IMR-90 (cell line): ENCODE data around the gene NPL. TPM values are rescaled to one million over a fixed set of nuclear protein-coding genes. Genes with fewer than 3 reads are reported as not detected.

Source experiments
- ATAC-seq: fragments of 200-7000 bp; cut with Tn5 transposase; 2 replicates; pipeline ENCODE4 v1.9.1; 2020; ENCODE audit warnings: low read depth, mild to moderate bottlenecking, moderate library complexity
- BruUV-seq: library from RNA; stranded (reverse); fragments of 400-500 nt; replicated peaks from 2 replicates; lab custom pipeline; 2021; lab: Mats Ljungman, UMichigan
- CTCF ChIA-PET: fragments of 300-600 bp; formaldehyde crosslinking; extraction: SDS; loops from one replicate; lab custom pipeline; 2021; ENCODE audit warnings: antibody characterized with exemption; lab: Yijun Ruan, JAX
- POLR2A ChIA-PET: fragments of 300-600 bp; sonication (Branson Sonifier 250); formaldehyde crosslinking; loops from one replicate; lab custom pipeline; 2022; ENCODE audit warnings: antibody characterized with exemption; ENCODE audit not compliant: unreplicated experiment; lab: Charles Lee
- DNase-seq: peaks from one replicate; pipeline ENCODE4 v3.0.0; 2013
- H2AFZ ChIP-seq: replicated peaks from 2 replicates; pipeline ENCODE3; 2013; ENCODE audit warnings: low read length, mild to moderate bottlenecking; ENCODE audit not compliant: poor library complexity
- H2AK5ac ChIP-seq: 2 replicates; pipeline ENCODE4 v1.6.1; 2013; ENCODE audit warnings: low read depth, low read length, inconsistent platforms
- H2AK9ac ChIP-seq: replicated peaks from 2 replicates; pipeline ENCODE3; 2013; ENCODE audit warnings: mild to moderate bottlenecking, low read depth, low read length, moderate library complexity; ENCODE audit not compliant: poor library complexity
- H2BK120ac ChIP-seq: 2 replicates; pipeline ENCODE4 v1.6.1; 2013; ENCODE audit warnings: low read depth, low read length, inconsistent platforms
- H2BK15ac ChIP-seq: 3 replicates; pipeline ENCODE4 v1.6.1; 2013; ENCODE audit warnings: low read depth, low read length, inconsistent platforms
- H2BK20ac ChIP-seq: 2 replicates; pipeline ENCODE4 v1.6.1; 2013; ENCODE audit warnings: low read depth, mild to moderate bottlenecking, inconsistent platforms, low read length, moderate library complexity
- H2BK5ac ChIP-seq: 2 replicates; pipeline ENCODE4 v1.6.1; 2013; ENCODE audit warnings: mild to moderate bottlenecking, low read depth, low read length, inconsistent platforms; ENCODE audit not compliant: poor library complexity, severe bottlenecking
- H3K14ac ChIP-seq: replicated peaks from 2 replicates; pipeline ENCODE4 v1.6.1; 2013; ENCODE audit warnings: low read depth, low read length, inconsistent platforms
- H3K18ac ChIP-seq: 2 replicates; pipeline ENCODE4 v1.6.1; 2013; ENCODE audit warnings: low read depth, low read length, control low read depth
- H3K23ac ChIP-seq: 2 replicates; pipeline ENCODE4 v1.6.1; 2013; ENCODE audit warnings: low read depth, low read length, inconsistent platforms
- H3K27ac ChIP-seq: 2 replicates; pipeline ENCODE4 v1.5.1; 2013; ENCODE audit warnings: mild to moderate bottlenecking, control low read depth, low read length; ENCODE audit not compliant: insufficient read depth
- H3K27me3 ChIP-seq: 2 replicates; pipeline ENCODE4 v1.6.1; 2013; ENCODE audit warnings: low read length; ENCODE audit not compliant: control insufficient read depth, insufficient read depth
- H3K36me3 ChIP-seq: 2 replicates; pipeline ENCODE4 v1.6.1; 2013; ENCODE audit warnings: low read length, mixed read lengths; ENCODE audit not compliant: control insufficient read depth, insufficient read depth
- H3K4ac ChIP-seq: 2 replicates; pipeline ENCODE4 v1.6.1; 2013; ENCODE audit warnings: low read depth, low read length, inconsistent platforms
- H3K4me1 ChIP-seq: 2 replicates; pipeline ENCODE4 v1.6.1; 2013; ENCODE audit warnings: low read length, mixed read lengths; ENCODE audit not compliant: control insufficient read depth, insufficient read depth
- H3K4me2 ChIP-seq: 2 replicates; pipeline ENCODE4 v1.6.1; 2013; ENCODE audit warnings: low read depth, mild to moderate bottlenecking, control low read depth, low read length, moderate library complexity
- H3K4me3 ChIP-seq: 2 replicates; pipeline ENCODE4 v1.5.1; 2013; ENCODE audit warnings: low read depth, mild to moderate bottlenecking, control low read depth, low read length, moderate library complexity; ENCODE audit not compliant: insufficient read depth
- H3K56ac ChIP-seq: 2 replicates; pipeline ENCODE4 v1.6.1; 2013; ENCODE audit warnings: low read length, inconsistent platforms; ENCODE audit not compliant: insufficient read depth; ENCODE audit errors: extremely low read depth
- H3K79me1 ChIP-seq, 2 experiments: 2 replicates each; pipeline ENCODE4 v1.6.1; 2013; ENCODE audit warnings: low read length in 2 of 2, inconsistent platforms in 1 of 2, low read depth in 1 of 2
- H3K9ac ChIP-seq: 2 replicates; pipeline ENCODE4 v1.6.1; 2013; ENCODE audit warnings: low read depth, low read length, control low read depth
- H3K9me1 ChIP-seq: 2 replicates; pipeline ENCODE4 v1.6.1; 2013; ENCODE audit warnings: low read length, inconsistent platforms; ENCODE audit not compliant: insufficient read depth
- H3K9me3 ChIP-seq: 2 replicates; pipeline ENCODE4 v1.6.1; 2013; ENCODE audit warnings: low read length; ENCODE audit not compliant: control insufficient read depth, insufficient read depth
- H4K20me1 ChIP-seq: 2 replicates; pipeline ENCODE4 v1.6.1; 2013; ENCODE audit warnings: low read length, inconsistent platforms; ENCODE audit not compliant: insufficient read depth
- H4K5ac ChIP-seq: 2 replicates; pipeline ENCODE4 v1.6.1; 2013; ENCODE audit warnings: mild to moderate bottlenecking, low read depth, low read length, control low read depth
- H4K8ac ChIP-seq, 2 experiments: 2 replicates each; pipeline ENCODE4 v1.6.1; 2013; ENCODE audit warnings: low read depth in 2 of 2, low read length in 2 of 2, control low read depth in 1 of 2, inconsistent platforms in 1 of 2
- H4K91ac ChIP-seq: 2 replicates; pipeline ENCODE4 v1.6.1; 2013; ENCODE audit warnings: low read depth, low read length, inconsistent platforms; ENCODE audit not compliant: insufficient read depth
- CEBPB ChIP-seq: IDR thresholded peaks from 2 replicates; pipeline ENCODE4 v1.6.1; 2012; ENCODE audit warnings: low read depth, low read length, improper control_type of control experiment
- CHD1 ChIP-seq: IDR thresholded peaks from 2 replicates; pipeline ENCODE4 v1.6.1; 2012; ENCODE audit warnings: low read depth, low read length, improper control_type of control experiment
- CTCF ChIP-seq: conservative IDR thresholded peaks from 2 replicates; pipeline ENCODE4 v1.5.1; 2012; ENCODE audit warnings: mild to moderate bottlenecking, low read depth, low read length, improper control_type of control experiment
- ELK1 ChIP-seq: fragments of 150-350 bp; IDR thresholded peaks from 2 replicates; pipeline ENCODE4 v1.6.1; 2016; ENCODE audit warnings: low read depth, mild to moderate bottlenecking, low read length, moderate library complexity, borderline replicate concordance
- FOS ChIP-seq: fragments of 150-350 bp; IDR thresholded peaks from 2 replicates; pipeline ENCODE4 v1.6.1; 2016; ENCODE audit warnings: low read depth, low read length
- MAFK ChIP-seq: IDR thresholded peaks from 2 replicates; pipeline ENCODE4 v1.6.1; 2012; ENCODE audit warnings: low read depth, low read length, improper control_type of control experiment
- MAZ ChIP-seq: IDR thresholded peaks from 2 replicates; pipeline ENCODE4 v1.6.1; 2012; ENCODE audit warnings: low read depth, mild to moderate bottlenecking, low read length, improper control_type of control experiment, moderate library complexity, borderline replicate concordance
- MXI1 ChIP-seq: IDR thresholded peaks from 2 replicates; pipeline ENCODE4 v1.6.1; 2012; ENCODE audit warnings: low read depth, mild to moderate bottlenecking, low read length, moderate library complexity, borderline replicate concordance
- NFE2L2 ChIP-seq: fragments of 150-350 bp; IDR thresholded peaks from 2 replicates; pipeline ENCODE4 v1.6.1; 2016; ENCODE audit warnings: low read depth, mild to moderate bottlenecking, low read length
- RAD21 ChIP-seq: IDR thresholded peaks from 2 replicates; pipeline ENCODE4 v1.6.1; 2012; ENCODE audit warnings: low read length, improper control_type of control experiment
- RCOR1 ChIP-seq: IDR thresholded peaks from 2 replicates; pipeline ENCODE4 v1.6.1; 2012; ENCODE audit warnings: mild to moderate bottlenecking, low read length, improper control_type of control experiment; ENCODE audit not compliant: insufficient replicate concordance
- SMC3 ChIP-seq: fragments of 150-350 bp; IDR thresholded peaks from 2 replicates; pipeline ENCODE4 v1.6.1; 2016; ENCODE audit warnings: low read depth, mild to moderate bottlenecking, antibody characterized with exemption, low read length, moderate library complexity
- USF2 ChIP-seq: fragments of 150-350 bp; IDR thresholded peaks from 2 replicates; pipeline ENCODE4 v1.6.1; 2017; ENCODE audit warnings: mild to moderate bottlenecking, antibody characterized with exemption, low read length, low read depth
- WGBS, 2 experiments: methylation state at CpG; one replicate each; pipeline versions ENCODE4 v1.1.5 to v1.1.7; 2013; ENCODE audit warnings: missing lambda C conversion rate in 2 of 2; ENCODE audit not compliant: insufficient read length in 1 of 2; ENCODE audit errors: extremely low coverage in 2 of 2; 5-methylcytosine and 5-hydroxymethylcytosine counted together
- dilution Hi-C: fragments of 300-500 bp; cut with HindIII; formaldehyde crosslinking; loops from one replicate; pipeline ENCODE4 v1.14.3; 2018; ENCODE audit warnings: low sequenced_read_pairs; ENCODE audit not compliant: unreplicated experiment
- in situ Hi-C: fragments of 300-500 bp; cut with MboI; formaldehyde crosslinking; loops from 3 replicates; pipeline ENCODE4 v1.14.3; 2019; ENCODE audit warnings: low sequenced_read_pairs, inconsistent platforms, mixed read lengths
- intact Hi-C: fragments of 100-400 bp; cut with micrococcal nuclease; formaldehyde crosslinking; loops from 2 replicates; pipeline ENCODE4 v1.10.0; 2022
- polyA plus RNA-seq, 3 experiments: library from polyadenylated mRNA; depleted of rRNA; stranded (reverse); fragments of >200 nt; gene quantifications; 2 replicates each; pipeline ENCODE4 v1.2.3, GENCODE V29; 2012; ENCODE audit warnings: low replicate concordance in 1 of 3
- total RNA-seq: library from RNA; depleted of rRNA; stranded (reverse); fragments of >200 nt; gene quantifications from 2 replicates; pipeline ENCODE4 v1.2.3, GENCODE V29; 2012

The NPL gene
- total and polyA plus RNA-seq, 2 of the 4 experiments (the other 2 are of a cell fraction), result 0.36 to 0.68 TPM

DNA sequence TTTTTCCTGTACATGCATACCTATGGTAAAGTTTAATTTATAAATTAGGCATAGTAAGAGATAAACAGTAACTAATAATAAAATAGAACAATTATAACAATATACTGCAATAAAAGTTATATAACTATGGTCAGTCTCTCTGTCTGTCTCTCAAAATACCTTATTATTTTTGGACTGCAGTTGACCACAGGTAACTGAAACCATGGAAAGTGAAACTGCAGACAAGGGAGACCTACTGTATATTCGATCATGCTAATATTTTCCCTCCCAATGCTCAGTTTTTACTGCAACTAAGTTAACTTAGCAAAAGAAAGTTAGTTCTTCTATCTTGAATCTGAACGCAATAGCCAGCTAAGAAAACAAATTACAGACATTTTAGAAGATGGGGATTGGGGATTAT lies 37.3 kb downstream of the NPL start:
- intact Hi-C loops, result no loop called here
- Histone ChIP-seq H3K9ac (no peak overlapping the region), H3K79me1 (no peaks in the 10 kb centered on the region), H2BK120ac (no peak overlapping the region), H3K4me1 (no peaks in the 10 kb centered on the region), H2BK5ac (no peak overlapping the region), H4K20me1 (no peaks in the 10 kb centered on the region), H3K56ac (no peak overlapping the region), H4K5ac (no peak overlapping the region), H4K8ac (no peak overlapping the region), H3K27ac (no peak overlapping the region), H2AFZ (no peak overlapping the region), H3K14ac (no peak overlapping the region), H2BK15ac (no peak overlapping the region), H2AK5ac (no peak overlapping the region), H3K23ac (no peak overlapping the region), H3K4me2 (no peak overlapping the region), H3K36me3 (no peaks in the 10 kb centered on the region), H3K4me3 (no peak overlapping the region), H3K4ac (no peak overlapping the region), H2BK20ac (no peak overlapping the region), H4K91ac (no peak overlapping the region), H3K18ac (no peak overlapping the region), H2AK9ac (no peak overlapping the region), H3K27me3 (peaks cover 17% of the 10 kb centered on the region), H3K9me3 (no peaks in the 10 kb centered on the region), H3K9me1 (no peaks in the 10 kb centered on the region)
- WGBS, 2 experiments, result no CpG with 5 or more reads among the region's 2 CpGs
- ChIA-PET POLR2A (no interaction called here), CTCF (no interaction called here)
- ATAC-seq, result no peak
- TF ChIP-seq CEBPB (no peak), ELK1 (no peak), USF2 (no peak), RAD21 (no peak), SMC3 (no peak), MXI1 (no peak), MAZ (no peak), CHD1 (no peak), NFE2L2 (no peak), RCOR1 (no peak), CTCF (no peak), MAFK (no peak), FOS (no peak)
- no peak for DNase-seq
- dilution Hi-C loops, result no loop called here
- no TSS peak for BruUV-seq
- in situ Hi-C loops, result no loop called here
